ENCODE data around the gene PBX4. TPM values are rescaled to one million over a fixed set of nuclear protein-coding genes. Genes with fewer than 3 reads are reported as not detected.

Gene PBX4
- total RNA-seq, 4 donors from 2014 or later = 0.42 to 4.5 (median 0.68) TPM

GRCh38 chr19:19575411-19575810, 43.1 kb downstream of the PBX4 start:
- WGBS, 2 donors (ENCODE audit: low coverage in 1 of 2) = 76 to 100% methylated on average over 1 to 6 of the region's 6 CpGs
- ATAC-seq = no peak

GRCh38 chr19:19571071-19571786, 47.3 kb downstream of the PBX4 start:
- Histone ChIP-seq H3K9me3 (no peaks in the 10 kb centered on the region), H3K4me3 (no peak overlapping the region), H3K4me1 (no peaks in the 10 kb centered on the region), H3K27me3 (no peaks in the 10 kb centered on the region), H3K27ac (no peak overlapping the region), H3K36me3 (no peaks in the 10 kb centered on the region)
- ATAC-seq = no peak
- 88 to 98% methylated on average over 1 to 5 of the region's 11 CpGs for WGBS, 2 donors (ENCODE audit: low coverage in 1 of 2)
- TF ChIP-seq POLR2AphosphoS5 (IDR thresholded peaks at IDR 0.05) = no peak
- no peak for TF ChIP-seq POLR2A (IDR thresholded peaks at IDR 0.05)
- no peak for TF ChIP-seq EP300 (IDR thresholded peaks at IDR 0.05)
- no peak for TF ChIP-seq CTCF (IDR thresholded peaks at IDR 0.05)

More at GRCh38 chr19:19575411-19575810, 43.1 kb downstream of the PBX4 start:
- Histone ChIP-seq H3K27me3 (peaks cover 3% of the 10 kb centered on the region), H3K36me3 (no peaks in the 10 kb centered on the region), H3K27ac (no peak overlapping the region), H3K9me3 (no peaks in the 10 kb centered on the region), H3K4me3 (no peak overlapping the region), H3K4me1 (no peaks in the 10 kb centered on the region)
- TF ChIP-seq EP300 (IDR thresholded peaks at IDR 0.05) = no peak
- TF ChIP-seq POLR2A (IDR thresholded peaks at IDR 0.05) = no peak
- no peak for TF ChIP-seq CTCF (IDR thresholded peaks at IDR 0.05)
- TF ChIP-seq POLR2AphosphoS5 (IDR thresholded peaks at IDR 0.05) = no peak

GRCh38 chr19:19570571-19570970, 47.9 kb downstream of the PBX4 start:
- Histone ChIP-seq H3K27ac (no peak overlapping the region), H3K9me3 (no peaks in the 10 kb centered on the region), H3K4me3 (no peak overlapping the region), H3K4me1 (no peaks in the 10 kb centered on the region), H3K27me3 (no peaks in the 10 kb centered on the region), H3K36me3 (no peaks in the 10 kb centered on the region)
- 61 to 88% methylated on average over 3 to 5 of the region's 10 CpGs for WGBS, 2 donors (ENCODE audit: low coverage in 1 of 2)
- no peak for ATAC-seq
- TF ChIP-seq POLR2A (IDR thresholded peaks at IDR 0.05) (no peak), CTCF (IDR thresholded peaks at IDR 0.05) (no peak), POLR2AphosphoS5 (IDR thresholded peaks at IDR 0.05) (no peak), EP300 (IDR thresholded peaks at IDR 0.05) (no peak)

- no peaks in the 10 kb centered on the region for H3K9me3 ChIP-seq
- TF ChIP-seq POLR2AphosphoS5 (IDR thresholded peaks at IDR 0.05) = no peak
- no peak for TF ChIP-seq POLR2A (IDR thresholded peaks at IDR 0.05)
- no peak for TF ChIP-seq EP300 (IDR thresholded peaks at IDR 0.05)
- TF ChIP-seq CTCF (IDR thresholded peaks at IDR 0.05) = no peak
- no peaks in the 10 kb centered on the region for H3K4me1 ChIP-seq
- ATAC-seq = no peak
- WGBS, 2 donors (ENCODE audit: low coverage in 1 of 2) = 89 to 94% methylated on average over 5 to 6 of the region's 25 CpGs
- H3K4me3 ChIP-seq = no peak overlapping the region
- H3K27me3 ChIP-seq = no peaks in the 10 kb centered on the region
- no peaks in the 10 kb centered on the region for H3K36me3 ChIP-seq
- no peak overlapping the region for H3K27ac ChIP-seq
Observed at GRCh38 chr19:19568802-19569756, 49.4 kb downstream of the PBX4 start.

Measured in gastroesophageal sphincter (tissue), 4 donors.